ENCODE data around the gene WDR54.
"Not testable (repeated sequence)": the region's sequence is repeated elsewhere in the genome, so short reads cannot be mapped to it uniquely, and the experiment has no call there.

Gene WDR54

DNA sequence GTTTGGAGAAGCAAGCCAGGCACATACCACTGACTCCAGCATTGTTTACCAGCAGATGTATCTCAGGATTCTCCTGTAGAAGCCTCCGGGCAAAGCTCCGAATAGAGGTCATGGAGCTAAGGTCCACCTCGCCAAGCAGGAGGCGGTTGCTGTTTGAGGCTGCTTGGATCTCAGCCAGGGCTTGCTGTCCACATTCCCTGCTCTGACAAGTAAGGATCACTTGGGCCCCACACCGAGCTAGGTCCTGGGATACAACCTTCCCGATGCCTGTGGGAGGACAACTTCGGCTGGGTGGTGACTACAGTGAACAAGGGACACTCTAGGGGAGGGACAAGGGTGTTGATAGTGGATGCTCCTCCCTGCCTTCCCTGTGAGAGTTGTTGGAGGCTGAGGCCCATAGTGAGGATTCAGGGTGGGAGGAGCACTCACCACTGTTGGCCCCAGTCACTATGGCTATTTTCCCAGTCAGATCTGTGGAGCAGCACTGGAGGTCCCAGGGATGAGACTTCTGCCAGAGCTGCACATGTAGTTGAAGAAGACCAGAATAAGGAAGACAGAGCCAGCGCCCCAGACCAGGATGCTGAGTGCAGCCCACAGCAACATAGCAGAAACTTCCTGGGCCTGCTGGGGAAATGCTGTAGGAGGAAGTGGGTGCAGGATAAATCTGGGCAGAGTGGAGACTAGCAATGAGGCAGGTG is 8.4 kb upstream of the WDR54 start:
- no peak for DNase-seq

DNA sequence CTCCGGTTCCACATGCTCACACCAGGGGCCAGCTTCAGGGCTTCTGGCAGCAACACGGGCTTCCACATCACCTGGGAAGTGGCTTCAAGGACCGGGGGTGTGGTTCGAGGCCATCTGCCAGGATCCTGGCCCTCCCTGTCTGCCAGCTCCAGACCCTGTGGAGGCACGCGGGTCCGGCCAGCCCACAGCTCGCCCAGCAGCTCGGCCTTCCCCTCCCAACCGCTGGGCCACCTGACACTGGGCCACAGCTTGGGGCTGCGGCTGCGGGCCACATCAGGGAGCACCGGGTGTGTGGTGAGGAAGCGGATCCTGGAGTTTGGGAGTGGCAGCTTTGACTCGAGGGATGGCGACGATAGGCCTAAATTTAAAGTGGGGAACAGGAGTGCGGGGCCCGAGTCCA is 7.1 kb upstream of the WDR54 start:
- no peak for DNase-seq

DNA sequence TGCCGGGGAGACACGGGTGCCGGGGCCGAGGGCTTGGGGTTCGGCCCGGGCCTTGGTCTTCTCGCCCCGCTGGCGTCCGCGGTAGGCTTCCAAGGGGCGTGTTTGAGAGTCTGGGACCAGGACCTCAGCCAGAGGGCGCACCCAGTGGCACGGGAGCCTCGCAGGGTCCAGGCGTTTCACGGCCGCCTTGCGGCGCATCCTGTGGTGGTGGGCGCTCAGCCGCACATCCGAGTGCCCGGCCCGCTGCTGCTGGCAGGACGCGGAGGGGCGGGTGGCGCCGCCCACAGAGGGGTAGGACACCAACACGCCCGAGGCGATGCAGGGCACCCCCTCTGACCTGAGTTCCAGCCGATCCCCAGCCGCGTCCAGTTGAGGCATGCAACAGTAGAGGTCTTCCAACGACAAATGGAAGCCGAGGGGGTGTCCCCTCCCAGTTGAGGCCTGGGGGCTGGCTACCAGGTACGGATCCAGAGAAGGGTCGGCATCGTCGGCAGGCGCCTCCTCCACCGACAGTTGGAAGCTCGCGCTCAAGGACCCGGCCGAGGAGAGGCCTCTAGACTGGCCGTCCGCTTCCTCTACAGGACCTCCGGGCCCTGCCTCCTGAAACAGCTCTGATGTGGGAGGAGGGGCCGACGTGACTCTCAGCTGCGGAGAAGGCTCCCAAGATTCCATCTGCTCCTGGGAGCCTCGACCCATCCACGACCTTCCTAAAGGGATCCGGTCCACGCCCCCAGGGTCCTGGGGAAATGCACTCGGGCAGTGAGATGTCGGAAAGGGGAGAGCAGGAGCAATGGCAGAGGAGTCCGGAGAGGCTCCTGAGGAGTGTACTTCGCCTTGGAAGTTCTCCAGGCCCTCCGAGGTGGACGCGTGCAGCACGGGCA is 6.4 kb upstream of the WDR54 start:
- DNase-seq: peak; percentile 50

DNA sequence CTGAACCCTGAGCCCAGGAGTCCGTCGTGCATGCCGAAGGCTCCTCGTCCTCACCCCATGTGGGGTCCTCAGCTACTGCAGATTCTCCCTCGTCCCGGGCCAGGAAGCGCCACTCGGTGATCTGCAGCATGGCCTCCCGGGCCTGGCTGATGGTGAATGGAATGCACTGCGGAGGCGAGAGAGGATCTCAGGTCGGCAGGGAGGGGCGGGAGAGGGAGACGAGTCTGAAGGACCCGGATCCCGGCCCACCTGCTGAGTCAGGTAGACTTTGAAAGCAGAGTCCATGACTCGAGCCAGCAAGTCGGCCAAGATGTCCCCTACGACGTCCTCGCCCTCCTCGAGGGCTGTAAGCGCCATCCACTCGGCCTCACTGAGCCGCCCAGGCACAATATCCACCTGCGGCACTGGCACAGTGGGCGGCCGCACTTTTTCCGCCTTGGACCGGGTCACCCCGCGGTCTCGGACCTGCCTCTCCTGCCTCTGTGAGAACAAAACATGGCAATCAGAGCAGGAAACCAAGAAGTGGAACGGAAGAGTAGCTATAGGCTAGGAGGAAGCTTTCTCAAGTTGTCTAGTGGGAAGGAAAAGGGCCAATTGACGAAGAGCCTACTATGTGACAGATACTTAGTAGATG is 5.7 kb upstream of the WDR54 start:
- DNase-seq: no peak

DNA sequence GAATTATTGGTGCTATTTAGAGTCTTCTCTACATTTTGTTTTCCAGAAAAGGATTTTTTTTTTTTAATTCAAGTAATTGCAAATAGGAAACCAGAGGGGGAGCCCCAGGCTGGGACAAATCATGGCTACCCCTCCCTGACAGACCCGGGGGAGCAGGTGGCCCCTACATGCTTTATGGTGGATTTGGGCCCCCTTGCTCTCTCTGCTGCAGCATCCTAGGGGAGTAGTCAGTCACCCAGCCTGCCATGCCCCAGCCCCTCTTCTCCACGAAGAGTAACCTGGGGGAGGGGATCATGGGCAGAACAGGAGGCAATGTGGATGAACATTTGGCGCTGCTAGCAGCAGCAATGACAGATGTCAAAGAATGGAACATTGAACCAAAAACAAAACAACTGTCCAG is 4.8 kb upstream of the WDR54 start:
- DNase-seq: peak; percentile 32

DNA sequence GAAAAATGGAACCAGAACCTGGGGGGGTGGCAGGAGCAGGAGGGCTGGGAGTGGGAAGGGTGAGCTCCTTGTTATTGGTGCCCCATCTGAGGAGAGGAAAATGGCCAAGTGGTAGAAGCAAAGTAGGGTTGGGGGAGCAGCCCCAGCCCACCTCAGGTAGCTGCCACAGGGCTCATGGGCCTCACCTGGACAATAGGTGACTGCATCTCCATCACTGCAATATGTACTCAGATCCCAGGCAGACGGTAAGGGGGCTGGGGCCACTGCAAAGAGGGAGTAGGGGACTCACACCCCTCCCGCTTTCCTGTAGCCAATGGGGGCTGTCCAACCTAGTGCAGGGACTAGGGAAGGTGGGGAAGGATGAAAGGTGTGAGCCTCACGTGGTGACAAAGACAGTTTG is 4.3 kb upstream of the WDR54 start:
- DNase-seq: no peak

DNA sequence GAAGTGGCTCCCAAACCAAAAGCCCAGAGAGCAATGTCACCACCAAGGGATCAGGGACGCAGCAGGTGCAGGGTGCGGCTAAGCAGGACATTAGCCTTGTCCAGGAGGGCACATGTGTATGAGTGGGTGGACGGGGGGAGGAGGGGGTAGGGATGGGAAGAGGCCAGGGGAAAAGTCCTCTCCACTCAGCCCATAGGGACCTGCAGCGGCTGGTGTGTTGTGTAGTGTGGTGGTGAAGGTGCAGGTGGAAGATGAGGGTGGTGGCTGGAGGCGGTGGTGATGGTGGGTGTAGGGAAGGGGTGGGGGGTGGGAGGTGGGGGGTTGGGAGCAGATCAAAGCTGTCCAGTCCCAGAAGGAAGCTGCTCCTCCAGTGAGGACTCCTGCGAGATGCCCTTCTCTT is 3.8 kb upstream of the WDR54 start:
- DNase-seq: no peak

DNA sequence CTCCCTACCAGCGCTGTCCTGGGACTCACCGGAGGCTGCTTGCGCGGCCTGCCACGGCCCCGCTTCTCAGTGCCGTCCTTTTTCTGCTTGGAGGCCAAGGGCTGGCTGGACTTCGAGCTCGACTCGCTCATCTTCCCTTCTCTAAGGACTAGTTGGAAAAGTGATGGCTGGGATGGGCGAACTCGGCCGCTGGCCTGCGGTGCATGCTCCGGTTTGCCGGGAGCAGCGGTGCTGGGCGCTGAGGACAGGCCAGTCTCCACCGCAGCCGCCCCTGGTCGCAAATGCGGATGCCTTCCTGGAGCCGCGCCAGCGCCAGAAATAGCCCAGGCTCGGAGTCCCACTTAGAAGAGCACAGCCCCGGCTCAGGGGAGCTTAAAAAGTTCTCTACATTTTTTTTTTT is 3.2 kb upstream of the WDR54 start:
- DNase-seq: no peak

DNA sequence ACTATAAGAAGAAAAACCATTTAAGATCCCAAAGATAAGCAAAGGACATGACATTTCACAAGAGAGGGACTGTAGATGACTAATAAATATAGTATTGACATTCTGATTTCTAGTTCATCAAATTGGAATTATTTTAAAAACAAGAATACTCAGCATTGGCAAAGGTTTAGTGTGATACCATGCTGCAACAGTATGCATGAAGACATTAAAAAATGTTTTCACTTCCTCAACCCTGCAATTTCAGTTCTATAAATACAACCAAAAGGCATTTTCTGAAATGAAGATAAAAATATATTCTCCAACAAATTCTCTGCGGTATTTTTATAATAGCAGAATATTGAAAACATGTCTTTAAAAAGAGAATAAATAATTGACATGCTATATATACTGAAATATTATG is 2.2 kb upstream of the WDR54 start:
- no peak for DNase-seq

DNA sequence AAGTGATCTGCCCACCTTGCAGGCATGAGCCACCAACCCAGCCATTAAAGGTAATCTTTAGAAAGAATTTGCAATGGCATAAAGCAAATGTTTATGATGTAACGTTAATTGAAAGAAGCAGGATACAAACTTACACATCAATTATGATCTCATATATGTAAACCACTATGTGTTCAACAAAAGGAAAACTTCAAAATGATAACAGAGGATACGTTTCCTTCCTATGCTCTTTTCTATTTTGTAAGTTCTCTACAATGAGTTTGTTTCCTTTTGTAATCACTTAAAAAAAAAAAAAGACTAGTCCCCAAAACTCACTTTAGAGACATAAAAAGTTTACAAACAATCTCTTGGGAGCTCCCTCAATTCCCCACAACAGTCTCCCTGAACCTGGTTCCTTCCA is 1.5 kb upstream of the WDR54 start:
- no peak for DNase-seq

DNA sequence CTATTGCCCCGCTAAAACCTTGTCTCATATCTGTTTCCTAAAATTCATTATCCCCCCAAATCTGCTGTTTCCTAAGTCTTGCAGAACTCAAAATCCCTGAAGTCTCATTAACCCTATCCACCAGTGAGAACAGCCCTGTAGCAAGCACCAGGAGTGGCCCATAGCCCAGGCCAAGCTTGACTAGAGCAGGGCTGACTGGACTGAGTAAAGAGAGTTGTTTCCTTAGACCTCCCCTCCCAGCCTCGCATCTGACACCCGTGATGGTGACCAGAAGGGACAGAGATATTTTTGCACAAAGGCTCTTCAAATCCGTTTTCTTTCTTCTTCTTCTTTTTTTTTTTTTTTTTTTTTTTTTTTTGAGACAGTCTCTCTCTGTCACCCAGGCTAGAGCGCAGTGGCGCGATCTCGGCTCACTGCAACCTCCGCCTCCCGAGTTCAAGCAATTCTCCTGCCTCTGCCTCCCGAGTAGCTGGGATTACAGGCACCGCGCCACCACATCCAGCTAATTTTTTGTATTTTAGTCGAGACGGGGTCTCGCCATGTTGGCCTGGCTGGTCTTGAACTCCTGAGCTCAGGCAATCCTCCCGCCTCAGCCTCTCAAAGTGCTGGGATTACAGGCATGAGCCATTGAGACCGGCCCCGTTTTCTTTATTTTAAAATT is 957 bp upstream of the WDR54 start:
- DNase-seq: not testable (repeated sequence)

DNA sequence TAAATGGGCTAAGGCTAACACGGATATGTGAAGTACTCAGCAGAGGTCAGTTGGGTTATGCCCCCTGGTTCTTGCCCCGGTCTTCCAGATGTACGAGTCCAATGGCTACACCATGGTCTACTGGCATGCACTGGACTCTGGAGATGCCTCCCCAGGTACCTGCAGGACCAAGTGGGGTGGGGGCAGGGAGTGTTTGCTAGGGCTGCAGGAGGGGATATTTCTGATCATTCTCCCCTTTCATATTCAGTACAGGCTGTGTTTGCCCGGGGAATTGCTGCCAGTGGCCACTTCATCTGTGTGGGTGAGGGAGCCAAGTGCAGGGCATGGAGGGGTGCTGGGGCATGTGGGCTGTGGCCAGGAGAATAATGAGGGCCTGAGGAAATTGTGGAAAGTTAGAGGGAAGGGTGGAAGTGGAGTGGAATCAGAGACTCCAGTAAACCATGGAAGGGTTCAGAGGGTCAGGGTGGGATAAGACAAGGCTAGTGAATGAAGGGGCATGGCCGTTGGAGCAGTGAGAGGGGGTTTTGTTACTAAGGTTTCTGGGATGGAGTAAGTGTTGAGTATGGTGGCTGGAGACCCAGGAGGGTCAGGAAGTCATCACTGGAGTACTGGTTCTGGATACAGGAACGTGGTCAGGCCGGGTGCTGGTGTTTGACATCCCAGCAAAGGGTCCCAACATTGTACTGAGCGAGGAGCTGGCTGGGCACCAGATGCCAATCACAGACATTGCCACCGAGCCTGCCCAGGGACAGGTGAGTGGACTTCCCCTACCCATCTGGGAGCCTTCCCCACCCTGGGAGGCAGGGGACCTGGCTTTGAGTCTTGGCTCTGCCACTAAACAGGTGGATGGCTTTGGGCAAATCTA is 1.9 kb downstream of the WDR54 start:
- DNase-seq: no peak

DNA sequence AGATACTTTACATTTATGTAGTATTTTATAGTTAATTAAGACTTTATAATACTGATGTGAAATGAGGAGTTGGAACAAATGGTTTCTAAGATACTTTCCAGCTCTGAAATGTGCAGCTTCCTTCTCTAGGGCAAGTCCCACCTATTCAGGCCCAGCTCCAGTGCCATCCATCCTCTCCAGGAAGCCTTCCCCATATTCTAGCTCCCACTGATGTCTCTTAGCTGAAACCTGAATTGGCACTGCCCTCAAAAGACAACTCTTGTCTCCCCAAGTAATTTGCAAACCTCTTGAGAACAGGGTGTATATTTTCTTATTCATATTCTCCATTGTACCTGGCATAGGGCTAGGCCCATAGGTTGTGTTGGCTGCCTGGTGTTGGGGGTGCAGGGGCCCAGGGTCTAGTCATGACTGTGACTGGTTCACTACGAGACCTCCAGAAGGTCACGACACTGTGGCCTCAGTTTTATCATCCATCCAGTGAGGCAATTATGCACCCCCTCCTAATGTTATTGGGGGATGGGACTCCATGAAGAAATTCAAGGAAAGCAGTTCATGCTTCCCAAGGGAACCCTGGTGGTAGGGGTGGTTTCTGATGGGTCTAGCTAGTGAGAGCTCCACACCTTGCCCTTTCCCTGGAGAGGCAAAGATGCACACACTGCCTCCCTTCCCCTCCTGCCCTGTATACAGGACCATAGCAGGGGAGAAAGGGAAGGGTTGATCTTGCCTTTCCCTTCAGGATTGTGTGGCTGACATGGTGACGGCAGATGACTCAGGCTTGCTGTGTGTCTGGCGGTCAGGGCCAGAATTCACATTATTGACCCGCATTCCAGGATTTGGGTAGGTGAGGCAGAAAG is 2.8 kb downstream of the WDR54 start:
- DNase-seq: no peak

DNA sequence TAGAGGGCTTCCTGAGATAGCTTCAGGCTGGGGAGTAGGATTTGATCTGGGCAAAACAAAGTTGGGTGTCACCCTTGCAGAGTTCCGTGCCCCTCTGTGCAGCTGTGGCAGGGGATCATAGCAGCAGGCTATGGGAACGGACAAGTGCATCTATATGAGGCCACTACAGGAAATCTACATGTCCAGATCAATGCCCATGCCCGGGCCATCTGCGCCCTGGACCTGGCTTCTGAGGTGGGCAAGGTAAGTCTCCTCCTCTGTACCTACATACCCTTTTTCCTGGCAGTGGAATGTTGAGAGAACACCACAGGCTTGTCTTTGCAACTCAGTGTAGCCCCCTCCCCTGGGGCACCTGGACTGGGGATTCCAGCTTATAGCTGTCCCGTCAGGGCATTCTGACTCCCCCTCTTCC is 3.5 kb downstream of the WDR54 start:
- no peak for DNase-seq

DNA sequence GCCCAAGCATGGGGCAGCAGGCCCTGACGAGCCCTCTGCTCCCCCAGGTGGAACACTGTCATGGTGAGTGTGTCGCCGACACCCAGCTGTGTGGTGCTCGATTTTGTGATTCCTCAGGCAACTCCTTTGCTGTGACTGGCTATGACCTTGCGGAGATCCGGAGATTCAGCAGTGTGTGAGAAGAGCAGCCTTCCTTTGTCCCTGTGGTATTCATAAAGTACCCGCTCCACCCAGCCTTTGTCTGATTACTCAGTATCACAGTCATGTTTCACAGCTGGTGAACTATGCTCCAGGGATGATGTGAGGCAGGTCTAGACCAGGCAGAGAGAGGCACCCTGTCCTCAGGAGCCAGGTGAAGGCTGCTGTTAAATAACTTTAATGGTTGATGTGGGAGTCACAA is 4.0 kb downstream of the WDR54 start:
- no peak for DNase-seq

DNA sequence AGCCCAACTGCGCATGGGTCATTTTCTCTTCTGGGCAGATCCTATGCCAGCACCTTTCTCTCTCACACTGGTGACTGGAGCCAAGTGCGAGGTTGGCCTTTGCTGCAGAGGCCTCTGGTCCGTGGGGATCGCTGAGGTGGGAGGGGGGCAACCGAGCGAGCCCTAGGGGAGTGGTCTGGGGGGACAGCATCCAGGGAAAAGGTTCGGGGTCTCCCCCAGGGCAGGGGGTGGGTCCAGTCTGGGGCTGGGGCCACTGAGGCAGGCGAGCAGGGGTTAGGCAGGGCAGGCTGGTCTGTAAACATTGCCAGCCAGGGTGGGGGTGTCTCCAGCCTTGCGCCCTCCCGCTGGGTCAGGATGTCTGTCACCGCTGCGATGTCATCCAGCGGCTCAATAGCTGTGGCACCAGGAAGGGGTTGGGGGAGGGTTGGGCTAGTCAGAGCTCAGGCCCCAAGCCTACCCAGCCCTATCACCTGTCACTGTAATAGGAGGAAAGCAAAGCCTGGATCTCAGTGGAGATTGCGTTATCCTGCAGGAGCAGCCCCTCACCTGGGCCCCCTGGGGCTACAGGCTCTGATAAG is 4.7 kb downstream of the WDR54 start:
- DNase-seq: no peak

DNA sequence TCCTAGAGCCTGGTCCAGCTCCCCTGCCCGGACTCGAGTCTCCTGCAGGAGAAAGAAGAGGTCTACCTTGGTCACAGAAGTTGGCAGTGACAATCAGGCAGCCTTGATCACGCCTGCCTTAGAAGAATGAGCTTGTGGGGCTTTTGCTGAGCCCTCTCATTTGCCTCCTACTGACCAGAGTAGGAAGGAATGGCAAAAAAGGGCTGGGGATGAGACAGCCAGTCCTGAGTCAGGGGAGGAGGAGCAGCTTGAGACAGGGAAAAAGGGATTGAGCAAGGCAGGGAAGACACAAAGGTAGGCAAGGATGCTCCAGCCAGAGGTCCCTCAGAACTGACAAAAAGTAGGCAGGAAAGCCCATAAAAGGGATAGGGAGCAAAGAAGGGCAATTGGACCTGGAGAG is 6.0 kb downstream of the WDR54 start:
- DNase-seq: no peak

DNA sequence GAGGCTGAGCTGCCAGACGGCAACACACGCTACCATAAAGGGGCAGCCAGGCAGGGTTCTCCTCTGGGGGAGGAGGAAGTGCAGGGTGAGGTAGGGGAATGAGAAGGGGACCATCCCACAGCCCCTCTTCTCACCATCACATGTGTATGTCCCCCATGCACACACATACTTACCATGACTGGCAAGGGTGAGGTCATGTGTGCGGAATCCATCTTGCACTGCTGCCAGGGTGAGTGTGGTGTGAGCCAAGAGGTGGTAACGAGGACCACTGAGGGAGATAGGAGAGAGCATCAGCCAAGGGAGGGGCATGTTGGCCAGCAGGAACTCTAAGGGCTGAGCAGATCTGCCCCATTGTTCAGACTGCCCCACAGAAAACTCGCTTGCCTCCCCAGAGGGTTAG is 7.1 kb downstream of the WDR54 start:
- DNase-seq: no peak

DNA sequence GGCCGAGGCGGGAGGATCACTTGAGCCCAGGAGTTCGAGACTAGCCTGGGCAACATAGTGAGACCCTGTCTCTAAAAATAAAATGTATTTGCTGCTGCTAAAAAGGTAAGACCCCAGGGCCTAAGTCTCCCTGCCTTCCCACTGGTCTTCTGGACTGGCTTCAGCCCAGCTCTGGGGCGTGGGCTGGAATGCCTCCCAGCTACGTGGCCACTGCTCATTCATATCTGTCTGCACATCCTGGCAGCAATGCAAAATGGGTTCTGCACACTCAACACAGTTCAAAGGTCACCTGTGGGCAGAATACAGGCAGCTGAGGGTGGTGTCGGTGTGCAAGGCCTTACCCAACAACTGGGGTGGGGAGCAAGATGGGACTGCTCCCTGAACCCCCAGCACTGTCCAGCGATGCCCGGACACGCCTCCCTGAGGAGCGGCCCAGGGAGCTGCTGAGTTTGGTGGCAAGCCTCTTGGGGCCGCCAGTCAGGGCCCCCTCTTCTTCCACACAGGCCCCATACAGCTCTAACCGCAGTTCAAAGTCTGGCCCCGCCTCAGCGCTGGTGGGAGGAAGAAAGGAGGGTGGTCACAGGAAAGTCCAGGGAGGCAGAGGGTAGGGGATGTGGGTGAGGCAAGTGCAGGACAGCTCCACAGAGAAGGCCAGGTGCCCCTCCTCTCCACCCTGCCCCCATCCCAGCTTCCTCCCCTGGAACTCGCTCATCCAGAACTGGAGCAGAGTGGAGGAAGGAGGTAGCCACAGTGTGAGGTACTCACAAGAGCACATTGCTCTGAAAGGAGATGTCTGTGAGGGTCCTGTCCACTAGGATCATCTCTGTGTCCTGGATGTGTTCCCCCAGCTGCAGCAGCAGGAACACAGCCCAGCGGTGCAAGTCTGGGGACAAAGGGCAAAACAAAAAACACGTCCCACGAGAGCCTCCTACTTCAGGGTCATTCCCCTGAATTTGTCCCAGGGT is 8.2 kb downstream of the WDR54 start:
- no peak for DNase-seq

DNA sequence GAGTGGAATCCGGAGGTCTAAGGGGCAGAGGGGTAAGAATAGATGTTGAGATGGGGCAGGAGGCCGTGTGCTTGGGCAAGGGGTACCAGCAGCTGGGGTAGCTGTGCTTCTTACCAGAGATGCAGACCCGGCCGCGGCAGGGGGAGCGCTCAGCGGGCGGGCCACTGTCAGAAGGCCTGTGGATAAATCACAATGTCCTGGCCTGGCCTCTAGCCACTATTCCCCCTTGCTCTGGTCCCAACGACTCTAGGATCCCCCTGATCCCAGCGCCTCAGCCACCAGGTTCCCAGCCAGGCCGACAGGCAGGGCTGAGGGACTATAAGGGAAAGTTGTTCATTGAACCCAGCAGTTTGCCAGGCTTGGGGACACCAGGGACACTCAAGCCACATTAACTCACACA is 9.0 kb downstream of the WDR54 start:
- DNase-seq: no peak
